Measurements from ENCODE around the gene ATAD2B.
"Not testable (repeated sequence)": the region's sequence is repeated elsewhere in the genome, so short reads cannot be mapped to it uniquely, and the experiment has no call there.

The ATAD2B gene

DNA sequence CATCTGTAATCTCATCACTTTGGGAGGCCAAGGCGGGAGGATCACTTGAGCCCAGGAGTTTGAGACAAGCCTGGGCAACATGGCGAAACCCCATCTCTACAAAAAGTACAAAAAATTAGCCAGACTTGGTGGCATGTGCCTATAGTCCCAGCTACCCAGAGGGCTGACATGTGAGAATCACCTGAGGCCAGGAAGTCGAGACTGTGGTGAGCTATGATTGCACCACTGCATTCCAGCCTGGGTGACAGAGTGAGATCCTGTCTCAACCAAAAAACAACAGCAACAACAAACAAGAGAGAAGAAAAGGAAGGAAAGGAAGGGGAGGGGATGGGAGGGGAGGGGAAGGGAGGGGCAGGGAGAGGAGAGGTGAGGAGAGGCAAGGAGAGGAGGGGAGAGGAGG, 203.9 kb downstream of the ATAD2B start:
- DNase-seq = not testable (repeated sequence)

DNA sequence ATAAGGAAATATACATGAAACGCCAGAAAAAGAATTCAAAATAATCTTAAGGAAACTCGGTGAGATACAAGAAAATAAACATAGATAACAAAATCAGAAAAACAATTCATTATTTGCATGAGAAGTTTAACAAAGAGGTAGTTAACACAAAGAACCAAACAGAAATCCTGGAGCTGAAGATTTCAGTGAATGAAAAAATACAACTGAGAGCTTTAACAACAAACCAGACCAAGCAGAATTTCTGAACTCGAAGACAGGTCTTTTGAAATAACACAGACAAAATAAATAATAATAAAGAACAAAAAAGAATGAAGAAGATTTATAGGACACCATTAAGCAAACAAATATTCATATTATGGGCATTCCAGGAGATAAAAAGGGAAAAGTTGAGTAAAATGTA, 204.7 kb downstream of the ATAD2B start:
- no peak for DNase-seq

DNA sequence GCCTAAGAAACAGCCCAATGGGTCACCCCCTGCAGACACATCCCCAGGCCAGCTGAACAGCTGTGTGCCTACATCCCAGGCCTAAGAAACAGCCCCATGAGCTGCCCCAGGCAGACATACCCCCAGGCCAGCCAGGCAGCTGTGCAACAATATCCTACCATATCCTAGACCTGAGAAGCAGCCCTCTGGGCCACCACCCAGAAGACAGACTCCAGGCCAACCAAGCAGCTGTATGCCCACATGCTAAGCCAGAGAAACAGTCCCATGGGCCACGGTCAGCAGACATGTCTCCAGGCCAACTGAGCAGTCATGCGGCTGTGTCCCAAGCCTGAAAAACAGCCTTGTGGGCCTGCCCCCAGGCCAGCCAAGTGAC, 205.5 kb downstream of the ATAD2B start:
- no peak for DNase-seq

DNA sequence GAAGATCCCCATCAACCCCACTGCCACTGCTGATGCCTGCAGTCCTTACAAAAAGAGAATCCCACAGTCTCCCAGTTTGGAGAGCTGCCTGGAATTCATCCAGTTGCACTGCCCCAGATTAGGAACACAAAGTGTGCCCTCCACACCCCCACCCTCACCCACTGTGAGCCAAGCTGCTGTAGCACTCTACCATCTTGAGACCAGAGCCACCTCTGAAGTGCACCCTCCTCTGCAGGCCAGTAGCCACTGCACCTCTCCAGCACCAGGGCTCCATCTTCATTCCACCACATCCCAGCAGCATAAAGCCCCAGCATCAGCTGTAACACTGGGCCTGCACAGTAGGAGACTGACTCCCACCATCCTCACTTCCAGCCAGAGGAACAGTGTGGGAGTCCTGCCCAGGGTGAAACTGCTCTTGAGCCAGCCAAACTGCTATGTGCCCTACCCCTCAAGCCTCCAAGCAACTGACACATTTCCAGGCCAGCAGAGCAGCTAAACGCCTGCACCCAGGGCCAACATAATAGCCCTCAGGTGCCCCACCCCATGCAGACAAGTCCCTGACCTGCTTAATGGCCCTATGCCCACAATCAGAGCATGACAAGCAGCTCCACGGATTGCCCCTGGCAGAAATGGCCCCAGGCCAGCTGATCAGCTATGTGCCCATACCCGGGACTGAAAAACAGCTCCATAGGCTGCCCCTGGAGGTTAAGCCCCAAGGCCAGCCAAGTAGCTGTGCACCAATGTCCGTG, 206.0 kb downstream of the ATAD2B start:
- DNase-seq = no peak

DNA sequence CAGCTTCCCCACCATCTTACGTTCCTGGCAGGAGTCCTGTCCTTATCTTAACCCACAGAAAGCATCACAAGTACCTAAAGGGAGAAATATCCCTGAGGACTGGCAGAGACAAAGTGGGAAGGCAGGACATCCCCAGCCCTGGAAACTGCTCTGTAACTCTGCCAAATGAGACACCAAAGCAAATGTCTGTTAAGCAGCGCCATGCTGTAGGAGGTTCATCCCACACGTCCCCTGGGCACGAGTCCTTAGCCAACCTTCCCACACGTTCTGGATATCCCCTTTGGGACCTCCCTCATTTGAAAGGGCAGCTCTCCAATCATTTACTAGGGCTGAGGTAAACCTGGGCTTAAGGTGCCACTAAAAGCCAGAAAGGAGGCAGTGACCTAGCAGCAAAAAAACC, 207.2 kb downstream of the ATAD2B start:
- DNase-seq = no peak

DNA sequence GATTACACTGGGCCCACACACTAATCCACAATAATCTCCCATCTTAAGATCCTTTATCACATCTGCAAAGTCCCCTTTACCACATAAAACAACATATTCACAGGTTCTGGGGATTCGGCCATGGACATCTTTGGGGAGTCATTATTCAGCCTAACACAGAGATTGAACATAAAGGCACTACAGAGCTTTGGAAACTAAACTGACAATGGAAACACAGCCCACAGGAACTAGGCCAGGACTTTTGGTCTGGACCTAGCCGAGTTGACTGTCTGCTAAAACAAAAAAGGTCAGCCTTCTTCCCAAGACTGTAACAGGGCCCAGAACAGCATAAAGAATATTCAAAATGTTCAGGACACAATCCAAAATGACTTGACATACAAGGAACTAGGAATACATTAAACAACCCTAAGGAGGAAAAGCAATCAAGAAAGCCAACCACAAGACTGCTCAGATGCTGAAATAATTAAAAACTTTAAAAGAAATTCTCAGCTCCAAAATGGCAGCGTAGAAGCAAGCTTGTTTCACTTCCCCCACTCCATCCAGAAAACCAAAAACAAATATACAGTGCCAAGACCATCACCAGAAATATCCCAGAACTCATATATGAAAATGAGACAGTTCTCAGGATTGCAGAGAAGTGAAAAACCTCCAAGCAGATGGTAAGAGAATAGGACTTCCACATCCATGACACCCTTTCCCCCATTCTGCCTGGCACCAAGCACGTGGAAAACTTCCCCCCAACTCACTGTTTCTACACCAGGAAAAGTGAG, 207.8 kb downstream of the ATAD2B start:
- no peak for DNase-seq

DNA sequence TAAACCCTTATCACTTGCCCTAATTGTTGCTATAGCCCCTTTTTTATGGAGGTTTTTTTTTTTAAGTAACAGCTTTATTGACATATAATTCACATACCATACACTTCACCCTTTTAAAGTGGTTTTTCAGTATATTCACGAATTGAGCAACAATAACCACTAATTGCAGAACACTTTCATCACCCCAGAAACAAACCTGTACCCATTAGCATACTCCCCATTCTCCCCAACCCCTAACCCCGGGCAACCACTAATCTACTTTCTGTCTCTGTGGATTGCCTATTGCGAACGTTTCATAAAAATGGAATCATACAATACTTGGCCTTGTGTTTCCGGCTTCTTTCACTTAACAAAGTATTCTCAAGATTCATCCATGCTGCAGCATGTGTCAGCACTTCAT, 213.6 kb downstream of the ATAD2B start:
- DNase-seq = no peak

DNA sequence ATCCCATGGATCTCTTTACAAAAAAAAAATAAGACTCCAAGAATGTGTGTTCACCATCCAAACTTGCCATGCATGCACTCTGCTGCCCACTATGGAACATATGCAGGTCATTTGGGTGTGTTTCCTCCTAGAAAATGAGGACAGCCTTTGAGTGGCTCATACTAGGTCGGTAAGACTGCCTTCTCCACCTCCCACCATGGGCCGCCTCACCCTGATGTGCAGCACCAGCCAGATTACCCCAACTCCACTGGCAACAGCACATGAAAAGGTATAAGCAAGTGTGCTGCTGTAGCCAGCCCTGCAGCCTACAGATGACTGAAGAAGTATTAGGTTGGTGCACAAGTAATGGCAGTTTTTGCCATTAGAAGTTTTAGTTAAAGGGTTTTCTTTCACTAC, 214.2 kb downstream of the ATAD2B start:
- DNase-seq = no peak

DNA sequence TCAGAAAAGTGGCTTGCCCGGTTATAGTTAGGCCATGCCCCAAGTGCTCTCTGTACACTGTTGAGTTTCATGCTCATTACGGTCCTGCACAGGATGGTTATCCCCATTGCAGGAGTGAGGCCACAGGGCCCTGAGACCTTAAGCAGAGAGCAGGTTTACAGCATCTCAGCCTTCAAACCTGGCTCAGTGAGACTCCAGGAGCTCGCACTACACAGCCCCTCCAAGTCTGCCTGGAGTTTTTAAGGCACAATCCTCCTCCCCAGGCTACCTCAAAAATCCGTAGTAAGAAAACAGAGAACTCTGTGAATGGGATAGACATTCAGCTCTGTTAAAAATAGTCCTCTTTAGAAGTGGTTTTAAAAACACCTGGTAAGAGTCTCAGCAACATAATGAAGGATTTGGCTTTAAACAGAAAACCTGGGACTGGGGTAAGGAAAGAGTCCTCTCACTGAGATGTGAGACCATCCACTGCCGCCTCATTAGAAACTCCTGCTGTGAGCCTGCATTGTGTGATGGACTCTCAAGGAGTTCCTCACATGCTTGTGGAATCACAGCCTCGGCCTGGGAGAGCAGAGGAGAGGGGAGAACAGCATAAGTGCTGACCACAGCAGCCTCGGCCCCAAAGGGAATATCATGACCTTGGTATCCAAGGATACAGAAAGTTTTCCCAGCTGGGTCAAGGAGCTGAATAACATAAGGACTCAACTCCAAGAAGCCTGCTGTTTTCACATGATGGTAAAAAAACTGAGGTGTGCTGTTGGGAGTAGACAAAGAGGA, 214.8 kb downstream of the ATAD2B start:
- no peak for DNase-seq

DNA sequence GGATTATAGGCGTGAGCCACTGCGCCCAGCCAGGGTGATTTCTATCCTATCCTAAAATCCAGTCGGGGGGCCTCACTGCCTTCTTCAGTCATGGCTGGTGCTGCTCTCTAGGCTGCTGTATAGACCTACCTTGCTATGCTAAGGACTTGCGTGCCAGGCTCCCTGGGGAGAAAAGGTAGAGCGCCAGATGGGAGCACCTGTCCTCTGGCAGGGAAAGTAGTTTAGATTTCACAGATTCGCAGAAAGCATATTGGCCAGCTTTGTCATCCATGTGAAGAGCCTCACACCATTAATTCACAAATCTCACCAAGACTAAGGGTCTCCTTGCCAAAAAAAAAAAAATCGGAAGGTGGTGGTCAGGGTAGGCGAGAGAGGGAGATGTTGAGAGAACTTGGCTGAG, 217.6 kb downstream of the ATAD2B start:
- no peak for DNase-seq

DNA sequence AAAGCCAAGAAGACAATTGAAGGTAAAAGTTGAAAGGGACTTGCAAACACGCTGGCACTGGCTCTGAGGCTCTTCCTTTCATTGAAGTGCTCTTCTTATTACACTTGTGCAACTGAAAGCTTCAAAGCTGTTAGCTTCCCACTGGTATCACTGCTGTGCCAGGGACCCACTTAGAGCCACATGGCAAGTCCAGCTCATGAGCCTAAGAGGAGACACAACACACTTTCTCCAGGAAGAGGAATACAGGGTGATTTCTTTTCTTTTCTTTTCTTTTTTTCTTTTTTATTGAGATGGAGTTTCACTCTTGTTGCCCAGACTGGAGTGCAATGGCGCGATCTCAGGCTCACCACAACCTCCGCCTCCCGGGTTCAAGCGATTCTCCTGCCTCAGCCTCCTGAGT, 218.2 kb downstream of the ATAD2B start:
- no peak for DNase-seq

DNA sequence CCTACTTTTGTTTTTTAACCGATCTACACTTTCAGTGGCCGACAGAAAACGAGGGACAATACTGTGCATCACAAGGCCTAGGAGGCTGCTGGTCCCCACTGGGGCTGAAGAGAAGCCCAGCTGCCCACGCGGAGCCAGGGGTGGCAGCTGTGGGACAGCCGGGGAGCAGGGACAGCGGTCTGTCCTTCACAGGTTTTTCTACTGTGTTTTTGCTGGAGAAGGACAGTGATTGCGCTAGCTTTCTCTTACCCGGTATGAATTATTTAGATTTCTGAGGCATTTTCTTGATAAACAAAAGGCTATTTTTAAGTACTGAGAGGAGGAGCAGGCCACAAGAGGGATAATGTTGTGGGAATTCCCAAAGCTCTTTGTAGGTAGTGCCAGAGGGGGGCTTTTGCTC, 219.8 kb downstream of the ATAD2B start:
- no peak for DNase-seq

DNA sequence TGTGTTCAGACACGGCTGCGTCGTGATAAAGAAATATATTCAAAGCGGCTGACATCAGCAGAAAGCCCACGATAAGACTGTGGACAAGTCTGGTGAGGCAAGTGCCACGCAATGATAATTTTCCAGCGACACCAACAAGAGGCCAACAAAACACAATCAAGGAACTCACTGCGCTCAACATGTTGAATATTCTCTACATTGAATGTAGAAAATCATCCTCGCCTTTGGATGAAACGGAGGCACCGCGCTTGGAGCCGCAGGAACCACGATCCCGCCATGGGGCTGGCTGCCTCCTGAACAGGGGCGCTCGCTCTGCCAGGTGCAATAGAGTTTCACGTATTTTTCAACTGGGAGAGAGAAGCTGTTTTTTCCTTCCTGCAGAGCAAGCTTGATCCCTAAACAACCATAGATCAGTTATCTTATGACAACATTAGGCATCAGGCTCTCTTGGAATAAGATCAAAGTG, 220.3 kb downstream of the ATAD2B start:
- DNase-seq = no peak

DNA sequence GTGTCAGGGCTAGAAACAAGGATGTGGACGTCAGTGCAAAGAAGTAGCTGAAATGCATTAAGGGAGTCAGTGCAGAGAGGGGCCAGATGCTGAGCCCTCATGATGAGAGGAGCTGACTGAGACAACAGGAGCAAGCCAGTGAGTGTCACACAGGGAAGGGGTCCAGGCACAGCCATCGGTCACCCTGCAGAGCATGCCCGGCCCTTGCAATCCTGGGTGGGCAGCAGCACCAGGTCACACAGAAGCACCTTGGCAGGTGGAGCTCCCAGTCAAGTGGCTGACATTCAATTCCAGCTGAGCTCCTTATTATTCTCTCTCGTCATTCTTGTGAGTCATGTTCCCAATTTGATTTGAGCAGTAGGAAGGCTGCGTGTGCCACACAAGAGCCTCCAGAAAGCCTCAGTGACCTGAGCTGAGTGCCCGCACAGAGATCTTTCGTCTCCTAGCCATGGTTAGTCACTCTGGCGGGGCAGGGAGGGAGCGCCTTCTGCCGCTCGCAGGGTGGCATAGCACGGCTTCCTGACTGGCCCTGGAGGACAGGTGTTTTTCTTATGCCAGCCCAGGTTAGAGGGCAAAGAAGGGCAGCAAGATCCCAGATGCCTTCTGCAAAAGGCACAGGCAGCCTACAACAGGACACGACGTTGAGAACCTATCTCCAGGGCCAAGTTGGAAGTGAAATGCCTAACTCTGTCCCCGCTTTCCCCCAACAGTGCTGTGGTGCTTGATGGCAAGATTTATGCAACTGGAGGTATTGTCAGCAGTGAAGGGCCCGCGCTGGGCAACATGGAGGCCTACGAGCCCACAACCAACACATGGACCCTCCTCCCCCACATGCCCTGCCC, 220.9 kb downstream of the ATAD2B start:
- DNase-seq = no peak

DNA sequence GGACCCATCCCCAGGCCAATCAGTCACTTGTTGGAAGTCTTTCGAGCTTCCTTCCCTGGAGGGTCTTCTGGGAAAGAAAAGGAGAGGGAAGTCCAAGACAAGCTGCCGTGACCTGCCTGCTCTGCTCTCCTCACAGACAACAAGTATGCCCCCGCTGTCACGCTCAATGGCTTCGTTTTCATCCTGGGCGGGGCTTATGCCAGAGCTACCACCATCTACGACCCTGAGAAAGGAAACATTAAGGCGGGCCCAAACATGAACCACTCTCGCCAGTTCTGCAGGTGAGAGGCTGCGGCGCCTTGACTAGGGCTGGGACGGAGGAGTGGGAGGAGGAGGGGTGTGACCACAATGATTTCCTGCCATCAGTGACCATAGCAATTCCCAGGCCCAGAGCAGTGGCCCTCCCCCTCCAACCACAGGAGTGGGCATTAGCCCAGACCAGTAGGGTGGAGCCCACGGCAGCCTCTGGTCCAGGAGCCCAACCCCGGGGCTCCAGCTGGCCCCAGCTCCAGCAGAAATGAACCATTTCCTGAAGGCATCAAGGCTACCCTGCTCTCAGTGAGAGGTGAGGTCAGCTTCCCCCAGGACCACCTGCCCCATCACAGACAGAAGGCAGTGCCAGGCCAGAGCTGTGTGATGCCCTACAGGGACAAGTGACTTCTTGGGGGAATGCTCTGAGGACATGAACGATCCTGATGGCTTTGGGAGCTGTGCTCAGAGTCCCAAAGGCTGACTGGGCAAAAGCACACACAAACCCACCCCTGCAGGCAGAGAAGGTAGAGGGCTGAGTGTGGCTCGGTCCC, 223.1 kb downstream of the ATAD2B start:
- DNase-seq = no peak

DNA sequence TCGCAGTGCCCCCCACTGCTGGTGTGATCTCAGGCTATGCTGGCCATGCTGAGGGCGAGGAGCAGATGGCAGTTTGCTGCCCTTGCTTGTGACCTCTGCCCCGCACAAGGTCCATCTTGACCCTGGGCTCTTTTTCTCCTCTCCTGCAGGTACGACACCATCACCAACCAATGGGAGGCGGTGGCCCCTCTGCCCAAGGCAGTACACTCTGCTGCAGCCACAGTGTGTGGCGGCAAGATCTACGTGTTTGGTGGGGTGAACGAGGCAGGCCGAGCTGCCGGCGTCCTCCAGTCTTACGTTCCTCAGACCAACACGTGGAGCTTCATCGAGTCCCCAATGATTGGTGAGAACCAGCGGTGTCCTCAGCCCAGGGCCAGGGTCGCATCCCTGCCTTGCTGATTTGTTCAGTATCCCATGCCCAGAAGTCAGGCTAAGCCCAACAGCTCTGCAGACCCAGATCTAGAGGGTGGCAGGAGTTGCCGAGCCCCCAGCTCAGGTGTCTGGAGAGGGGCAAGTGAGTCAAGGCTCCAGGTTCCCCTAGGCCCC, 223.8 kb downstream of the ATAD2B start:
- peak; percentile 11 for DNase-seq

DNA sequence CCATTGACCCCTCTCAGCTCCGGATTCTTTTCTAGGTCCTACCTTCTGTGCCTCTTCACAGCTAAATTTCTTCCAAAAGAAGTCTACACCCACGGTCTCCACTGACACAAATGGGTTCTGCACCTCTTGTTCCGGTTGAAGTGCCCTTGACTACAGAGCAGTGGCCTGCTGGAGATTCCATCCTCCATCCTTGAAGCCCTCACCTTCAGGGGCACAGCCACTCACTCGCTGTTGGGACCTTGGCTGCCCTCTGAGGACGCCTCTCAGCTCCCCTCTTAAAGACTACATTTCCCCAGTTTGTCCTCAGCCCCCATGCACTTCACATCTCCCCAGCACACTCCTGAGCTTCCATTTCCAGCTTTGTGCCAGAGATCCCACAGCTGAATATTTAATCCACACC, 226.3 kb downstream of the ATAD2B start:
- DNase-seq = no peak

DNA sequence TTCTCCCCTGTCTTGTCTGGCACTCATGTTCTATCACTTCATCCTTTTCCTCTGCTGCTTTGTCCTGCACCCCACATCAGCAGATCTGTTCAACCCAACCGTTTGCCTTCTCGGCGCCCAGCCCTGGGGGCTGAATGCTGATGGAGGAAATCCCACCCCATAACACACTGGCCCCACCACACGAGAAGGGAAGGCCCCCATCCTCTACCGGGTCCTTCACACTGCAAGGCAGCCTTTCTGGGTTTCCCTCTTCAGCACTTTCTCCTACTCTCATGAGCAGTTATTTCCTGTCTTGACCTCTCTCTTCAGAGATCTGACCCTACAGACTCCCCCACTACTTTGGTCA, 227.4 kb downstream of the ATAD2B start:
- DNase-seq = no peak

DNA sequence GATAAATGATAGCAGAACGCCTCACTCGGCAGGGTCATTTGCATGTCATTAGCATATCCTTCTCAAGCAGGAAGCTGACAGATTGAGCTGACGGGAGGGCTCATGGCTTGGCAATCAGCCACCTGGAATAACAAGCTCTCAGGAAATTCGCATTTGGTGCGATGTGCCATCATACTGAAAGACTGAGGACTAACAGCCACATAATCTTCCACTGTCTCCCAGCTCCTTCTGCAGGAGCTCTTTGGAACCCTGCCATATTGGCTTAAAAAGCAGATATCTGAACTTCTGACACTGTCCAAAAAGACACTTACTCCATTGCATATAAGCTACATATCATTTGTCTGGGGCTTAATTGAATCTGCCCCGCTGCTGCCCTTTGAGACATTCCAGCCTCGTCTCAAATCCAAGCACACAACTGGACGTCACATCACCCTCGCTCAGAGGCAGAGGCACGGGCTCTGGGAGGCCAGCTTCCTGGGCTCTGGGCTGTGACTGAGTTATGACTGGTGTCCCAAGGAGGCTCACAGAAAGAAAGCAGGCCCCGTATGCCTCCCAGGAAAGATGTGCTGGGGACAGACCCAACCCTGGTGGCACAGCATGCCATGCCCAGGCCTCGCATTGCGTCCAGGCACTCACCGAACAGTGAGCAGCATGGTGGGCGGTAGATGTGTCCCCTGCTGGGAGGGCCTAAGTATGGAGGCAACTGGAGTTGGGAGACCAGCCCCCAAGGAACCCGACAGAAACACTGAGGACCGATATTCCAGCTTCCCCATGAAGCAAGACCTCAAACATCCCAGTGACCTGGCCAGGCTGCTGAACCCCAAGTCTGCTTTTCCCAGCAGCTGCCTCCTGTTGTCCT, 228.0 kb downstream of the ATAD2B start:
- no peak for DNase-seq

All from activated CD8-positive, alpha-beta memory T cell treated with anti-CD3 and anti-CD28 coated beads, Interleukin-2, amount 50 U/mL, for 4 hours (primary cell).